Measurements from ENCODE around the gene KDM4B.

The KDM4B gene

DNA sequence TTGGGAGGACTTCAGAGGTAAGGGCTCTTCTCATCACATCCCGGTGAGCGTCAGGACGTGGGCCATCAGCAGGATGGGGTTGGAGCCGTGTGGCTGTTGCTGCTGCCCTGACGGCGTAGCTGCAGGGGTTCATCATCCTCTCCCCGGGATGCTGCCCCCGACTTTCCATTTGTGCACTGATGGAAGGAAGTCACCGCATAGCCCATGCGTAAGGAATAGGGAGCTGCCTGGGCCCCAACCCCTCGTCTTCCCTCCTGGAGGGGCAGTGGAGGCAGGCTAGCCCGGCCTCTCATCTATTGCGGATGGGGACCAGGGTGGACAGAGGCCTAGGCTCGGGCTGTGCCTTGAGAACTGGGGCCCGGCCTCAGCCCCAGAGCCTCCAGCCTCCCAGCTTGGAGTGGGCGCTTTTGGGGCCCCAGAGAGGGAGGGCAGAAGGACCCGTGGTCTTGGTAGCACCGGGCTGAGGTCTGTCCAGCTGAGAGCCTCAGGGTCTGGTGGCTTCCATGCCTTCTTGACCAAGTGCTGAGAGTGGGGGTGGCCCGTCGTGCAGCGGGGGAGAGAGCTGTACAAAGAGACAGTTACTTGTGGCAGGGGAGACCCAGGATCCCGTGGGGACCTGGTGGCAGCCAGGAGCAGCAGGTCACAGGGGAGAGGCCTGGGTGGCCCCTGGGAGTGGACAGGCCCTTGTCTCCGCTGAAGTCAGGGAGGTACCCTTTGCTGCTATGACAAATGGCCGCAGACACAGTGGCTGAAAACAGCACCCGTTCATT is 44.0 kb downstream of the KDM4B start:
- Histone ChIP-seq H3K4me1 (ENCODE audit: control insufficient read depth, insufficient read depth, low read length) (no peaks in the 10 kb centered on the region), H3K4me3 (ENCODE audit: low read length) (no peak overlapping the region), H3K27ac (ENCODE audit: low read depth, low read length) (no peak overlapping the region), H3K36me3 (ENCODE audit: control insufficient read depth, insufficient read depth, low read length) (peaks cover 3% of the 10 kb centered on the region), H3K9ac (ENCODE audit: low read length) (no peak overlapping the region), H3K27me3 (ENCODE audit: control insufficient read depth, insufficient read depth, low read length) (no peaks in the 10 kb centered on the region)

DNA sequence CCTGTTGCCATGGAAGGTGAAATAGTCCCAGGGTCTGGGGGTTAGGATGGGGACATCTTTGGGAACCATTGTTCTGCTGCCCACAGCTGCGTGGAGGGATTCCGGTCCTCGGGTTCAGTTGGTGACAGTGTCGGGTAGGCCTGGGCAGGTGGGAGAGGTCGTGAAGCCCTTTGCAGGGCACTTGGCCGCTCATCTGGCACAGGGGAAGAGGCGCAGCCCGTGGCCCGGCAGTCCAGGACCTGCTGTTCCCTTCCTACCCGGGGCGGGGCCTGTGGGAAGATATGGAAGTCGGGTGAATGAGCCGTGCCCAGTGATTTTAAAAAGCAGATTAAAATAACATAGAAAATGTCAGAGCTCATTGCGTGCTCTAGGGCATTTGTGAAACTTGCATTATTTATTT is 44.8 kb downstream of the KDM4B start:
- Histone ChIP-seq H3K27ac (ENCODE audit: low read depth, low read length) (no peak overlapping the region), H3K36me3 (ENCODE audit: control insufficient read depth, insufficient read depth, low read length) (peaks cover 3% of the 10 kb centered on the region), H3K4me3 (ENCODE audit: low read length) (no peak overlapping the region), H3K4me1 (ENCODE audit: control insufficient read depth, insufficient read depth, low read length) (no peaks in the 10 kb centered on the region), H3K27me3 (ENCODE audit: control insufficient read depth, insufficient read depth, low read length) (no peaks in the 10 kb centered on the region), H3K9ac (ENCODE audit: low read length) (no peak overlapping the region)

DNA sequence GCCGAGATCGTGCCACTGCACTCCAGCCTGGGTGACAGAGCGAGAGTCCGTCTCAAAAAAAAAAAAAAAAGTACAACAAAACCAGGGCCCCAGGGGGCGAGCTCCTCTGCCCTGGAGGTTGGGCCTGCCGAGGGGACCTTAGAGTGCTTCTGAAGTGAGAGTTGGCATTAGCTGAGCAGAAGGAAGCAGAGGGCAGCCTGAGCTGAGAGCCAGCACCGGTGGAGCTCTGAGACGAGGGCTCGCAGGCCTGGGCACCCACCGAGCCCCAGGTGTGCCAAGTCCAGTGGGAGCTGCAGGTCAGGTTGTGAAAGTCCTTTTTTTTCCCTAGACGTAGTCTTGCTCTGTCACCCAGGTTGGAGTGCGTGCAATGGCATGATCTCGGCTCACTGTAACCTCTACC is 46.0 kb downstream of the KDM4B start:
- Histone ChIP-seq H3K4me1 (ENCODE audit: control insufficient read depth, insufficient read depth, low read length) (no peaks in the 10 kb centered on the region), H3K4me3 (ENCODE audit: low read length) (no peak overlapping the region), H3K27ac (ENCODE audit: low read depth, low read length) (no peak overlapping the region), H3K9ac (ENCODE audit: low read length) (no peak overlapping the region), H3K27me3 (ENCODE audit: control insufficient read depth, insufficient read depth, low read length) (no peaks in the 10 kb centered on the region), H3K36me3 (ENCODE audit: control insufficient read depth, insufficient read depth, low read length) (peaks cover 3% of the 10 kb centered on the region)

DNA sequence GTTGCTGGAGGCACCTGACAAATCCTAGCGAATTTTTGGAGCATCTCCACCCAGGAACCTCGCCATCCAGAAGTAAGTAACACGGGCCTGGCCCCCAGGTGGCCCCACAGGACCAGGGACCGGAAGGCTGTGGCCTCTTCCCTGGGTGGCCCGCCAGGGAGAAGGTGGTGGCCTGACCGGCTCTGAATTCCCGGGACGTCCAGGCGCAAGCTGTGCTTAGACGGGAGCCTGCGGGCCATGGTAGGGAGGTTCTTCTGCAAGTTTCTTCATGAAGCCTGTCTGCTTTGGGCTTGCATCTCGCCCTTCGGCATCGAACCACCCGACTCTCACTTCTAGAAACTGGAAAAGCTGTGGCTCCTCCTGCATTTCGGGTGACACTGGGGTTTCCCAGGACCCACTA is 47.4 kb downstream of the KDM4B start:
- H3K36me3 ChIP-seq (ENCODE audit: control insufficient read depth, insufficient read depth, low read length) = peaks cover 3% of the 10 kb centered on the region
- H3K4me1 ChIP-seq (ENCODE audit: control insufficient read depth, insufficient read depth, low read length) = no peaks in the 10 kb centered on the region
- no peaks in the 10 kb centered on the region for H3K27me3 ChIP-seq (ENCODE audit: control insufficient read depth, insufficient read depth, low read length)
- H3K27ac ChIP-seq (ENCODE audit: low read depth, low read length) = no peak overlapping the region
- H3K9ac ChIP-seq (ENCODE audit: low read length) = no peak overlapping the region
- no peak overlapping the region for H3K4me3 ChIP-seq (ENCODE audit: low read length)

DNA sequence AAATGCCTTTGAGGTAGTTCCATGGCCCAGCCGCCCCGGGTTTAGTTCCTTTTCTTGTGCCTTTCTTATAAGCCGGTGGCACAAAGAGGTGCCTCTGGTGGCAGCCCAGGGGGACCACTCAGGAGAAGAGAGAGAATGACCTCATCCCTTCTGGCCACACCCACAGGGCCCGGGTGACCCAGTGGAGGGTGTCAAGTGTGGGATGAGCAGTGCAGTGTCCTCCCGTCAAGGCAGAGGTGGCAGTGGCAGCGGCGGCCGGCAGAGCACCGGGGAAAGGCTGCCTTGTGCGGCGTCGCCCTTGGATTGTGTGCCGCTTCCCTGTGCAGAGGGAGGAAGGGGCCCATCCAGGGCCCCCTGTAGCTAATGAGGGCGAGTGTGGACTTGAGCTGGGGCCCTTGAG is 47.9 kb downstream of the KDM4B start:
- peaks cover 3% of the 10 kb centered on the region for H3K36me3 ChIP-seq (ENCODE audit: control insufficient read depth, insufficient read depth, low read length)
- H3K27ac ChIP-seq (ENCODE audit: low read depth, low read length) = no peak overlapping the region
- H3K9ac ChIP-seq (ENCODE audit: low read length) = no peak overlapping the region
- H3K4me1 ChIP-seq (ENCODE audit: control insufficient read depth, insufficient read depth, low read length) = no peaks in the 10 kb centered on the region
- H3K27me3 ChIP-seq (ENCODE audit: control insufficient read depth, insufficient read depth, low read length) = no peaks in the 10 kb centered on the region
- no peak overlapping the region for H3K4me3 ChIP-seq (ENCODE audit: low read length)

DNA sequence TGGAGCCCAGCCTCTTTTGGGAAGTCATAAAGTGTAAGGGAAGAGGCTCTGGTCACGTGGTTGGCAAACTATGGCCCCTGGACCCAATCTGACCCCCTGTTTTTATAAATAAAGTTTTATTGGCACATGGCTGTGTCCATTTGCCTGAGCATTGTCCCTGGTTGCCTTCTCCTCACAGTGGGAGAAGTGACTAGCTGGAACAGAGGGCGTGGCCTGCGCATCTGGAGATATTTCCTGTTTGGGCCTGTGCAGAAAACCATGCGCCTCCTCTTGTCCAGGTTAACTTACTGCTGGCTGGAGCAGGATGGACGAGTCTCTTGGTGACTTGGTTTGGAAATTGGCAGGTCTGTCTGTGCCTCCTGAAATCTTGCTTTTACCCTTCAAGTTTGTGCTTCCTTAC is 48.3 kb downstream of the KDM4B start:
- peaks cover 3% of the 10 kb centered on the region for H3K36me3 ChIP-seq (ENCODE audit: control insufficient read depth, insufficient read depth, low read length)
- no peak overlapping the region for H3K9ac ChIP-seq (ENCODE audit: low read length)
- H3K27me3 ChIP-seq (ENCODE audit: control insufficient read depth, insufficient read depth, low read length) = no peaks in the 10 kb centered on the region
- H3K4me1 ChIP-seq (ENCODE audit: control insufficient read depth, insufficient read depth, low read length) = no peaks in the 10 kb centered on the region
- no peak overlapping the region for H3K4me3 ChIP-seq (ENCODE audit: low read length)
- H3K27ac ChIP-seq (ENCODE audit: low read depth, low read length) = no peak overlapping the region

DNA sequence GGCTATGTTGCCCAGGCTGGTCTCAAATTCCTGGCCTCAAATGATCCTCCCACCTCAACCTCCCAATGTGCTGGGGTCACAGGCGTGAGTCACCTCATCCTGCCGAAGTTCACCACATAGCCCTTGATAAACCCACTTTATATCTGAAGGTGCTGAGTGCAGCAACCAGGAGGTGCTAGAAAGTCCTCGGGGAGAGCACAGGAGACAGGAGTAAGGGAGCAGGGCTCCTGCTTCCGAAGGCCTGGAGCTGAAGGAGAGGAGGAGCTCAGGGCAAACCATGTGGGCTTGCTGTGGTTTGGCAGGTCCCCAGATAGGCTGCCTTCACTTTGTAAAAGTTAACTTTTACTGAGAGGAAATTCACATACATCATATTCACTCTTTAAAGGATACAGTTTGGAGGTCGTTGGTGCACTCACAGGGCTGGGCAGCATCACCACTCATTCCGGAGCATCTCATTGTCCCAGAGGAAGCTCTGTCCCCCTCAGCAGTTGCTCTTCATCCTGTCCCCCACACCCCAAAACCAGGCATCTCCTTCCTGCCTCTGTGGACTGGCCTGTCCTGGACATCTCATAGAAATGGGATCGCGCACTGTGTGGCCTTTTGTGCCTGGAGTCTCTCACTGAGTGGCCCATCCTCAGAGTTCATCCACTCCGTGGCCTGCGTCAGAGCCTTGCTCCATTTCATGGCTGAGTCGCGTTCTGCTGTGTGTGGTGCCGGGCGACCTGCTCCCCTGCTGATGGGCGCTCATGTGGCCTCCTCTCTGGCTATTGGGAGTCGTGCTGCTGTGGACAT is 49.5 kb downstream of the KDM4B start:
- Histone ChIP-seq H3K4me1 (ENCODE audit: control insufficient read depth, insufficient read depth, low read length) (peaks cover 2% of the 10 kb centered on the region), H3K27ac (ENCODE audit: low read depth, low read length) (no peak overlapping the region), H3K9ac (ENCODE audit: low read length) (no peak overlapping the region), H3K4me3 (ENCODE audit: low read length) (no peak overlapping the region), H3K36me3 (ENCODE audit: control insufficient read depth, insufficient read depth, low read length) (peaks cover 3% of the 10 kb centered on the region), H3K27me3 (ENCODE audit: control insufficient read depth, insufficient read depth, low read length) (no peaks in the 10 kb centered on the region)

DNA sequence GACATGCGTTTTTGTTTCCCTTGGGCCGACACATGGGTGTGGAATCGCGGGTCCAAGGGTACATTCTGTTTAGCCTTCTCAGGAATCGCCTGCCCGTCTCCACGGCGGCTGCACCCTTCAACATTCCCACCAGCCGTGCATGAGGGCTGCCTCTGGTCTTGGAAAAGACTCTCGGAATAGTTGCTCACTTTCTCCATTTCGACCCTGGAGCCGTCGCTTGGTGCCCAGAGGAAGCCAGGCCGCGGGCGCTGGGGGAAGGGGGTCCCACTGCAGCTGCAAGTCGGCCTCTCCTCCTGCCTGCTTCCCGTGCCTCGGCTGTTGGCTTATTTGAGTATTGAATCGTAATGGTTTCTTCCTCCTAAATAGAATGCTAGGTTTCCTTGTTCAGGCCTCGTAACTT is 51.5 kb downstream of the KDM4B start:
- H3K27me3 ChIP-seq (ENCODE audit: control insufficient read depth, insufficient read depth, low read length) = no peaks in the 10 kb centered on the region
- H3K9ac ChIP-seq (ENCODE audit: low read length) = no peak overlapping the region
- H3K36me3 ChIP-seq (ENCODE audit: control insufficient read depth, insufficient read depth, low read length) = peaks cover 3% of the 10 kb centered on the region
- H3K27ac ChIP-seq (ENCODE audit: low read depth, low read length) = no peak overlapping the region
- peaks cover 6% of the 10 kb centered on the region for H3K4me1 ChIP-seq (ENCODE audit: control insufficient read depth, insufficient read depth, low read length)
- H3K4me3 ChIP-seq (ENCODE audit: low read length) = no peak overlapping the region

DNA sequence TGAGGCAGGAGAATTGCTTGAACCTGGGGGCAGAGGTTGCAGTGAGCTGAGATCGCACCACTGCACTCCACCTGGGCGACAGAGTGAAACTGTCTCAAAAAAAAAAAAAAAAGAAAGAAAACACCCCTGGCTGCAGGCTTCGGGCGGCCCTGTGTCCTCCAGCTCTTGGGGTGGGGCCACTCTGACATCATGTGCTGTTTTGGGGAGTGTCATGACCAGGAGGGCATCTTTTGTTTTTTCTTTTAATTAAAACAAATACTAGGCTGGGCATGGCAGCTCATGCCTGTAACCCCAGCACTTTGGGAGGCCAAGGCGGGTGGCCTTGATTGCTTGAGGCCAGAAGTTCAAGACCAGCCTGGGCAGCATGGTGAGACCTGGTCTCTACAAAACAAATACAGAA is 52.1 kb downstream of the KDM4B start:
- Histone ChIP-seq H3K36me3 (ENCODE audit: control insufficient read depth, insufficient read depth, low read length) (peaks cover 3% of the 10 kb centered on the region), H3K27me3 (ENCODE audit: control insufficient read depth, insufficient read depth, low read length) (no peaks in the 10 kb centered on the region), H3K27ac (ENCODE audit: low read depth, low read length) (no peak overlapping the region), H3K4me1 (ENCODE audit: control insufficient read depth, insufficient read depth, low read length) (peaks cover 6% of the 10 kb centered on the region), H3K9ac (ENCODE audit: low read length) (no peak overlapping the region), H3K4me3 (ENCODE audit: low read length) (no peak overlapping the region)

DNA sequence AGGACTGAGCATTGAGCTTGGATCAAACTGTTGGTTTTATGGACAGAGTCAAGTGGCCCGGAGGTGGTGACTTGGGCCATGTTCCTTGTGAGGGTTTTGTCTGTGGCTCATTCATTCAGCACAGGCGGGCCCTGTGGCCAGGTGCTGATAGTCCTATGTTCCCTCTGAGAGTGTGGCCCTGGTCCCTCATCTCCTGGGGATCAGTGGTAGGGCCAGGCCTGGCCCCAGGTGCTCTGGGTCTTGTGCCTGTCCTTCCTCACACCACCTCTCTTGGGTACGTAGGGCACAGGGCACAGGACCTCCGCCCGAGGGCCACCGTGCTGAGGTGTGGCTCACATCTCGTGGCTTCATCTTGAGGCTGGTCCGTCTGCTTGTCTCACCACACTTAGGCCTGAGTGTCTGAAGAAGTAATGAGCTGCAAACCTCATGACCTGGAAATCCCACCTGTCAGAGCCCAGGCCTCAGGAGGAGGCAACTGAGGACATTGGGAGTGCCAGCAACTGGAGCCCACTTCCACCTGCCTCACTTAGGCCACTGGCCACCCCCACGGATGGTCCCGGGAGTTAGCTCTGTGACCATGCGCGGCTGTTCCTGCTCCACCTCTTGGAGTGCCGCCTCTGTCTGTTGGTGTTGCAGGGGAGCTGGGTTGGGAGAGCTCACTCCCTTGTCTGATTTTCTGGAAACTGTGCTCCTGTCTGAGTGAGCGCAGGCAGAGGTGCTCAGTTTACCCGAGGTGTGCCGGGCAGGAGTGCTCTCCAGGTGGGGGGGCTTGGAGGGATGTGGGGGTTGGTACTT is 53.4 kb downstream of the KDM4B start:
- Histone ChIP-seq H3K9ac (ENCODE audit: low read length) (no peak overlapping the region), H3K36me3 (ENCODE audit: control insufficient read depth, insufficient read depth, low read length) (no peaks in the 10 kb centered on the region), H3K4me1 (ENCODE audit: control insufficient read depth, insufficient read depth, low read length) (peaks cover 9% of the 10 kb centered on the region), H3K27me3 (ENCODE audit: control insufficient read depth, insufficient read depth, low read length) (no peaks in the 10 kb centered on the region), H3K27ac (ENCODE audit: low read depth, low read length) (peak overlapping the region; percentile 76), H3K4me3 (ENCODE audit: low read length) (no peak overlapping the region)

DNA sequence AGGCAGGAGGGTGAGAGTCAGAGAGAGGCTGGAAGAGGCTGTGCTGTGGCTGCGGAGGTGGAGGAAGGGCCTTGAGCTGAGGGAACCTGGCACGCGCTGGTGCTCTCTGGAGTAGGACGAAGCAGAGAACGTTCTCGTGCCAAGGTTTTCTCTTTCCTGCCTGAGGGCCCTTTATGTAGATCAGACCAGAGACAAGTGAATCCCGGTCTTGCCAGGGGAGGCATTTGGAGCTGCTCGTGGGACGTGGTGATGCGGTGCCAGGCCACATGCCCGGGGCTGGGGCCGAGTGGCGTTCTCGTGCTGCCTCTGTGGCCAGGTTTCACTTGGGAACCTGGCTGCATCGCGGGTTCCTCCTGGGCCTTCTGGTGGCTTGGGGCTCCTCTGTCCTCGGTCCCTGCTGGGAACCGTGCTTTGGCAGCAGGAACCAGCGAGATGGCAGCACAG is 54.2 kb downstream of the KDM4B start:
- no peaks in the 10 kb centered on the region for H3K27me3 ChIP-seq (ENCODE audit: control insufficient read depth, insufficient read depth, low read length)
- no peak overlapping the region for H3K9ac ChIP-seq (ENCODE audit: low read length)
- peaks cover 9% of the 10 kb centered on the region for H3K4me1 ChIP-seq (ENCODE audit: control insufficient read depth, insufficient read depth, low read length)

DNA sequence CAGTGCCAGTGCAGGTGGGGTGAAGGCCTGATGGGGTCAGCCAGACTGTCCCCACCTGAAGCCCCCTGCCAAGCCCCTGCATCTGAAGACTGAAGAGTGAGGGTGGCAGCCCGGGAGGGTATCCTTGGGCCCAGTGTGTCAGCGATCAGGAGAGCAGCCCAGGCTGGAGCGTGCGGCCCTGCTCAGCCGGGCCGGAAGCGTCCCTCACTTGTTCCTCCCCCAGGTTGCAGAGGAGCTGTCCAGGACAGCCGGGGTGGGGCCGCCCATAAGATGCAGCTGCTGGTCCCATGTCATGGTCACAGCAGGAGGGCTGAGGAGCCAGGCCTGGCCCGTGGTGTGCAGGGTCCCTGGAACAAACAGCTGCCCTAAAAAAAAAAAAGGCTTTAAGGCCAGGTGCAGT is 55.4 kb downstream of the KDM4B start:
- H3K4me1 ChIP-seq (ENCODE audit: control insufficient read depth, insufficient read depth, low read length) = peaks cover 9% of the 10 kb centered on the region
- no peak overlapping the region for H3K4me3 ChIP-seq (ENCODE audit: low read length)
- no peaks in the 10 kb centered on the region for H3K27me3 ChIP-seq (ENCODE audit: control insufficient read depth, insufficient read depth, low read length)
- H3K36me3 ChIP-seq (ENCODE audit: control insufficient read depth, insufficient read depth, low read length) = no peaks in the 10 kb centered on the region
- H3K9ac ChIP-seq (ENCODE audit: low read length) = no peak overlapping the region
- peak overlapping the region; percentile 76 for H3K27ac ChIP-seq (ENCODE audit: low read depth, low read length)

More for the DNA sequence above, 54.2 kb downstream of the KDM4B start:
- Histone ChIP-seq H3K4me3 (ENCODE audit: low read length) (no peak overlapping the region), H3K27ac (ENCODE audit: low read depth, low read length) (peak overlapping the region; percentile 76), H3K36me3 (ENCODE audit: control insufficient read depth, insufficient read depth, low read length) (no peaks in the 10 kb centered on the region)

All from rectal smooth muscle tissue (tissue), 1 donor.